GM12891 (cell line): ENCODE data around the gene PCDHGC5.

ENCODE experiments used
- DNase-seq: peaks from one replicate; pipeline ENCODE4 v3.0.0; 2011; ENCODE audit warnings: low spot score; ENCODE audit not compliant: insufficient read length
- FAIRE-seq: peaks from 2 replicates; lab custom pipeline; 2011; peaks lifted over from hg19 to GRCh38; lab: Jason Lieb, UNC
- PAX5 ChIP-seq: IDR thresholded peaks from 2 replicates; pipeline ENCODE4 v1.6.1; 2011; ENCODE audit warnings: low read length, moderate library complexity, mild to moderate bottlenecking; ENCODE audit not compliant: insufficient read depth, severe bottlenecking
- POLR2A ChIP-seq: IDR thresholded peaks from 2 replicates; pipeline ENCODE4 v1.6.1; 2011; ENCODE audit warnings: low read depth, low read length, control low read depth
- POLR2AphosphoS5 ChIP-seq: IDR thresholded peaks from 2 replicates; pipeline ENCODE4 v1.6.1; 2011; ENCODE audit warnings: low read depth, low read length, control low read depth
- POU2F2 ChIP-seq: IDR thresholded peaks from 2 replicates; pipeline ENCODE4 v1.6.1; 2011; ENCODE audit warnings: low read depth, mild to moderate bottlenecking, control low read depth, low read length, moderate library complexity
- SPI1 ChIP-seq: IDR thresholded peaks from 2 replicates; pipeline ENCODE4 v1.6.1; 2011; ENCODE audit warnings: low read depth, low read length, control low read depth
- TAF1 ChIP-seq: IDR thresholded peaks from 2 replicates; pipeline ENCODE4 v1.6.1; 2011; ENCODE audit warnings: low read depth, low read length, control low read depth

PCDHGC5 gene

DNA sequence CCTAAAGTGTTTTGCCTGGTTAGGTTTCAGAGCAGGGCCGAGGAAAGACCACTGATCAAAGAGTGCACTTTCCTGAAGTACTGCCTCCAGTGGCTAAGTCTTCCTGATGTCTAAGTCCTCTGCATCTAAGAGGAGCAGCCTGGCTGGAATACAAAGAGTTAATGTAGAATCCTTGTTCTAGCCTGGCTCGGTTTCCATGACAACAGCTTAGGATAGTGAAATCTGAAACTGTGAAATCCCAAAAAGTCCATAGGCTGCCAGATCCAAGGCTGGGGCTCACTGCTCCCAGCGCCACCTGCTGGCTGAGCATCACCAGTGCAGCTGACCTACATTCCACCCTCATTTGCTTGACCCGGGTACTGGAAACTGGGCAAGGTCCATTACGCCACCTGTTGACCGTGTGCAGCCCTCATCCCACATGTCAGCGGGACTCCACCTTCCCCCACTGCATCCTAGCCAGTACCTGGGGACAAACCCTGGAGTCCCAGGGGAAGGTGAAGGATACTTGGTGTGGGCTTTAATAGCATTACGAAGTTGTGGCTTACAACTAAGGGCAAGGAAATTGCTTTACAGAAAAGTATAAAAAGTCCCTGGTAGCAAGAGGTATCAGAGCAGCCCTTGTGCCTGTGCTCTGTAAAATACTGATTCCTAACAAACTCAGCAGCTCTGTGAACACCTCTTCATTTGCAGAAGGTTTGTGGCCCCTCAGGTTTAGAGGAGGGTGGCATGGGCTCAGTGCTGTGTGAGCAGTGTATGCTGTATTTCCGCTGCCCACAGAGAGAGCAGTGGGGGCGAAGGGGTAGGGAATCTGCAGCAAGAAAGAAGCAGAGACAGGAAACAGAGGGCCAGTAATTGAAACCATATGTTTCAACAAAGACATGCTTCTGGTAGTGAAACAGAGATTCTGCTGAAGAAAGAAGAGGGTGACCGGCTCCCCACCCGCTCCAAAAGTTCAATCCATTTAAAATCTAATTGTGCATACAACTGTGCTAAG is 36.0 kb downstream of the PCDHGC5 start:
- TF ChIP-seq POU2F2 (peak; percentile 52; the same call in 1 of the 2 replicates), SPI1 (no peak), POLR2AphosphoS5 (no peak)
- FAIRE-seq (peak; percentile 98), DNase-seq (no peak)

DNA sequence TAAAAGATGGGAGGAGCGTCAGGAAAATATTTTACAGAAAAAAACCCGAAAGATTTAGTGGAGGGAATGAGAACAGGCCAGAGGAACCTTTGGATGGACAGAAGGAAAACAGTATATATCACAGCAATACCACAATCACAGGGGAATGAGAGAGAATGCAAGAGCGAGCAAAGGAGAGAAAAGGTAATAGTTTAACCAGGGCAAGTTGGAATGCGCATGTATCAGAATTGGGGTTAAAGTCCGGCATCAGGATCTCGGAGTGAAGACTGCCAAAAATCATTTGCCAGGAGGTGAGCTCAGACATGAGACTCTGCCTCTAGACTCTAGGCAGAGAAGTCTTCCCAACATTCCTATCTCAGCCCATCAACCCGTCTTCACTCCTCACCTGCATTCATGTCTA is 36.8 kb downstream of the PCDHGC5 start:
- DNase-seq (no peak), FAIRE-seq (no peak)
- no peak for TF ChIP-seq POLR2AphosphoS5
- TF ChIP-seq POU2F2 = no peak
- no peak for TF ChIP-seq TAF1
- no peak for TF ChIP-seq PAX5
- no peak for TF ChIP-seq SPI1
- TF ChIP-seq POLR2A = no peak

DNA sequence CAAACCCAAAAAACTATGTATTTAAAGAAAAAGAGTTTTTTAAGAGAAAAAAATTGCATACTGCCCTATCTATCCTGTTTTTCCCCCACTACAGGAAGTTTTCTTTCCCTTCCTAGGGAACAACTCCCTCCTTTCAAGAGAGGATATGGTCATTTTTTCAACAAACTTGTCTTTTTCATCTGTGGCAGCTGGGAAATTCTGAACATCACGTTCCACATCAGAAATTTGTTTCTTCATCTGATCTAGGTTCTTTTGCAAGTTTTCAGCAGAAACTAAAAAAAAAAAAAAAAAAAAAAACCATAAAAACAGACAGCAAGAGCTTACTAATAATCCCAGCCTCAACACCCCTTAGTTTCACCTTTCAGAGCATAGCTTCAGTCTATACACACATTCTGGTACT is 38.5 kb downstream of the PCDHGC5 start:
- no peak for FAIRE-seq
- DNase-seq = no peak
- TF ChIP-seq POLR2A (no peak), POLR2AphosphoS5 (no peak), SPI1 (no peak)

DNA sequence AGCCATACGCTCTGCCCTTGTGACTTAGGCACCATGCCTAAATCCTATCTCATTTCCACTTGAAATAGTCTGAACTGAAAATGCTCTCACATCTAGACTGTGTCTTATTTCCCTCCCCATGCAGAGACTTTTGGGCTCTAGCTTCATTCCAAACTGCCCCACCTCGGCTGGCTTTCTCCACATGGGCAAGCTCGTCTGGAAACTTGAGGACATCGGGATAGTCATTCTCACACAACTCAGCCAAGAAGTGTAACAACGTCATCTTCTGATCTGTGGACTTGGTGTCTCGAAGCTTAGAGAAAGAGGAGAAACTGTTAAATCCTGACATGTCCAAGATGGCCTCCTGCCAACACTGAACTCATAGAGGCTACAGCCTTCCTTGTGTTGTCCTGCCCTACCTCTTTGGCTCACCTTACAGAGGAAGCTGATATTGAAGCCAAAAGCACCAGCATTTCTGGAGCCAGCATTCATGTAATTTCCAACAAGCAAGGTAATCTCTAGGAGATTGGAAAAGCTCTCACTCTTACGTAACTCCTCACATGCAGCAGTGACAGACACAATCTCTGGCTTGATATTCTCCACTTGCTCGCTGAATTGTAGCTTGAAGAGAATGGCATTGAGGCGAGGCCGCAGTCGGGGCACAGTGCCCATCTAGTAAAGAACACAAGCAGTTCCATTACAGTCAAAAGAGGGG is 39.6 kb downstream of the PCDHGC5 start:
- DNase-seq (no peak), FAIRE-seq (no peak)
- TF ChIP-seq TAF1 = no peak

DNA sequence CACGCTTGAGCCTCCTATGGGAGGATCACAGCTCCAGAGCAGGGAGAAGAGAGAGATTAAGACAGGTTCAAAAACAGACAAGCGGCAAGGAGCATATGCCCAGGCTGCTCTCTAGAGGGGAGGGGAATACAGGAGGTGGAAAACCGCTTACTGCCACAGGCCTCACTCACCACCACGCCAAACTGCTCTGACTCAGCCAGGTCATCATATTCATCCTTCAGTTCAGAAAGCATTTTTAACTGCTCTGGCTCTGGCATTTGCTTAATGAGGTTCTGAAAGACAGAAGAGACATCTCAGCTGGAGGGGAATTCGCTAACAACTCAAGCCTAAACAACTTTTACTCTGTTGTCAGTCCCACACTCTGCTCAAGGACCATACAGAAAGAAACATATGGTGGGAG is 40.1 kb downstream of the PCDHGC5 start:
- FAIRE-seq (peak; percentile 66), DNase-seq (no peak)
- TF ChIP-seq POLR2AphosphoS5 = no peak
- no peak for TF ChIP-seq SPI1
- no peak for TF ChIP-seq PAX5
- no peak for TF ChIP-seq POU2F2
- no peak for TF ChIP-seq TAF1
- no peak for TF ChIP-seq POLR2A

DNA sequence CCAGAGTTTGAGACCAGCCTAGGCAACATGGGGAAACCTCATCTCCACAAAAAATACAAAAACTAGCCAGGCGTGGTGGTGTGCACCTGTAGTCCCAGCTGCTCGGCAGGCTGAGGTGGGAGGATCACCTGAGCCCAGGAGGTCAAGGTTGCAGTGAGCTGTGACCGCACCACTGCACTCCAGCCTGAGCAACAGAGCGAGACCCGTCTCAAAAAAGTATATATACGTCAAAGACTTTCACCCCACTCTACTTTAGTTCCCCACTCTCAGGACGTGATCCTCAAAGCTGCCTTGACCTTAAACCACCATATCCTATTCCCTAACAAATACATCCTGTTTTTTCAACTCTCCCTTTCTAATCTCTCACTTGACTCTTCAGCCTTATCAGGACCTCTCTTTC is 41.0 kb downstream of the PCDHGC5 start:
- peak; percentile 90 for FAIRE-seq

DNA sequence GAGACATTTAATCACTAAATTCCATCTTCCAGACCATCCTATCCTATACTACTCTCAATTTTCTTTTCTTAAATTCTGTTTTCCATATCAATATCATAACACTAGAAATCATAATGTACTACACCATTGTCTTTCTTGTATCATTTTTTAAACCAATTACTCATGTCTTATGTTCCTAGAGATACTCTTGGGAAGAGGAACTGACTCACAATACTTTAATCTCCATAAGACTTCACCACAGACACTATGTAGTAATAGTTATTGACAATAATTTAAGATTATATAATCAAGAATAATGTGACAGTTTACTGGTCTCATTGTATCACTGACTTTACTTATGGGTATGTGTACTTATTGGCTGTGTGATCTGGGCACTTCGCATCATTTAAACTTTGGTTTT is 43.8 kb downstream of the PCDHGC5 start:
- DNase-seq (no peak), FAIRE-seq (no peak)
- no peak for TF ChIP-seq TAF1
- TF ChIP-seq POLR2A = no peak
- TF ChIP-seq PAX5 = no peak
- TF ChIP-seq SPI1 = no peak

More for the DNA sequence above, 41.0 kb downstream of the PCDHGC5 start:
- DNase-seq = no peak
- TF ChIP-seq TAF1 = no peak
- TF ChIP-seq POLR2AphosphoS5 = no peak
- TF ChIP-seq POU2F2 = no peak
- TF ChIP-seq POLR2A = no peak
- peak; percentile 98 for TF ChIP-seq PAX5
- no peak for TF ChIP-seq SPI1

DNA sequence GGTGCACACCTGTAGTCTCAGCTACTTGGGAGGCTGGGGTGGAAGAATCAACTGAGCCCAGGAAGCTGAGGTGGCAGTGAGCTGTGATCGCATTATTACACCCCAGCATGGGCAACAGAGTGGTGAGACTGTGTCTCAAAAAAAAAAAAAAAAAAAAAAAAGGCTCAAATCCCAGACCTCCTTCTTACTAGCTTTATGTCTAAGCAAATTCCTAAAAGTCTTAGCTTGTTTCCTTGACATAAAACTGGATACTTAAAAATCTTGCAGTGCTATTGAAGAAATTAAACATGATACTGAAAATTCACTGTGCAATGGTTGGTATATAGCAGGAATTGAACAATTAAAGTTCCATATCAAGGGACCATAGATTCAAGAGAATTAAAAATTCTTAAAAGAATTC is 45.0 kb downstream of the PCDHGC5 start:
- FAIRE-seq (no peak), DNase-seq (no peak)
- TF ChIP-seq POLR2AphosphoS5 = no peak
- TF ChIP-seq POU2F2 = no peak
- TF ChIP-seq POLR2A = no peak
- TF ChIP-seq TAF1 = no peak
- TF ChIP-seq PAX5 = no peak
- no peak for TF ChIP-seq SPI1

DNA sequence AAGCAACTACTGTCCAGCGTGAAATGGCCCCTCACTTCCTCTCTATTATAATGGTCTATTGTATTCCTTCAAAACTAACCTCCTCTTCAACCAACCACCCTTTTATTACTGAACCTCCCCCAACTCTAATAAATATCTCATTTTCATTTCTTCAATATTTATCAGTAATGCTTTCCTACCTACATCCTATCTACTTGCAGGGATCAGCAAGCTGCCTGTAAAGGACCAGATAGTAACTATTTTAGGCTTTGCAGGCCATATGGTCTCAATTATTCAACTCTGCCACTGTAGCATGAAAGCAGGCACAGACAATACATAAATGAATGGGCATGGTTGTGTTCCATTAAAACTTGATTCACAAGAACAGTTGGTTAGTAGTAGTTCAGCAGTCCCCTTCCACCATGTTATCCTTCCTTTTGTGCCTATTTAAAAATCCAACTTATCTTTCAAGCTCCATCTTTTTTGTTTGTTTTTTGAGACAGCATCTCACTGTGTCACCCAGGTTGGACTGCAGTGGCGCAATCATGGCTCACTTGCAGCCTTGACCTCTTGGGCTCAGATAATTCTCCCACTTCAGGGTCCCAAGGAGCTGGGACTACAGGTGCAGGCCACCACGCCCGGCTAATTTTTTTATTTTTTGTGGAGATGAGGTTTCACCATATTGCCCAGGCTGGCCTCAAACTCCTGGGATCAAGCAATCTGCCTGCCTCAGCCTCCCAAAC is 45.8 kb downstream of the PCDHGC5 start:
- FAIRE-seq = no peak
- TF ChIP-seq SPI1 (no peak), POLR2AphosphoS5 (no peak), POU2F2 (no peak), PAX5 (no peak), POLR2A (no peak), TAF1 (no peak)

More for the DNA sequence above, 45.8 kb downstream of the PCDHGC5 start:
- DNase-seq = no peak
